HepG2 (cell line): ENCODE results near the gene OLFM2. TPM values are rescaled to one million over a fixed set of nuclear protein-coding genes. Genes with fewer than 3 reads are reported as not detected.
A peak's percentile ranks its signal among the peaks of the same experiment; 100 is the strongest.

Experiments used
- BATF2 ChIP-seq: sonication (generic); formaldehyde crosslinking; IDR thresholded peaks from 2 replicates; pipeline ENCODE4 v1.8.0; 2022; ENCODE audit warnings: mild to moderate bottlenecking, missing genetic modification reagents, moderate library complexity
- EHMT2 ChIP-seq: fragments of 200-600 bp; sonication (generic); IDR thresholded peaks from 2 replicates; pipeline ENCODE4 v1.7.0; 2017; ENCODE audit warnings: antibody characterized with exemption, low read depth, low read length, borderline replicate concordance
- HNF1A ChIP-seq, 2 experiments: sonication (generic) in 1 of 2; formaldehyde crosslinking in 1 of 2; IDR thresholded peaks; 2 replicates each; pipeline versions ENCODE4 v1.4.0 to v1.6.1; 2016 to 2020; ENCODE audit warnings: borderline replicate concordance in 1 of 2, low read depth in 1 of 2, mild to moderate bottlenecking in 1 of 2, missing genetic modification reagents in 1 of 2
- MEF2D ChIP-seq: sonication (generic); formaldehyde crosslinking; IDR thresholded peaks from 2 replicates; pipeline ENCODE4 v1.5.1; 2020; ENCODE audit warnings: mild to moderate bottlenecking, missing genetic modification reagents
- PCBP1 ChIP-seq: fragments of 200-400 bp; formaldehyde crosslinking; IDR thresholded peaks from 2 replicates; pipeline ENCODE4 v1.6.1; 2017; ENCODE audit warnings: mild to moderate bottlenecking, low read depth, low read length, borderline replicate concordance
- POLR2A ChIP-seq, 2 experiments: IDR thresholded peaks; 2 replicates each; pipeline ENCODE4 v1.6.1; 2011; ENCODE audit warnings: low read depth in 2 of 2, low read length in 2 of 2, mild to moderate bottlenecking in 1 of 2, moderate library complexity in 1 of 2; ENCODE audit not compliant: insufficient read depth in 1 of 2
- SP2 ChIP-seq: sonication (generic); formaldehyde crosslinking; IDR thresholded peaks from 2 replicates; pipeline ENCODE4 v1.5.1; 2020; ENCODE audit warnings: mild to moderate bottlenecking, missing genetic modification reagents
- TEAD2 ChIP-seq: sonication (generic); formaldehyde crosslinking; IDR thresholded peaks from 2 replicates; pipeline ENCODE4 v1.9.0; 2021; ENCODE audit warnings: missing genetic modification reagents
- ZBTB3 ChIP-seq: sonication (generic); formaldehyde crosslinking; IDR thresholded peaks from 2 replicates; pipeline ENCODE4 v1.4.0; 2020; ENCODE audit warnings: low read depth, mild to moderate bottlenecking, moderate library complexity, missing genetic modification reagents, borderline replicate concordance
- ZBTB43 ChIP-seq: sonication (generic); formaldehyde crosslinking; conservative IDR thresholded peaks from 2 replicates; pipeline ENCODE4 v1.4.0; 2020; ENCODE audit warnings: missing genetic modification reagents
- ZBTB8A ChIP-seq: sonication (generic); formaldehyde crosslinking; IDR thresholded peaks from 2 replicates; pipeline ENCODE4 v1.4.0; 2020; ENCODE audit warnings: mild to moderate bottlenecking, low read depth, missing genetic modification reagents, borderline replicate concordance
- ZFP1 ChIP-seq: IDR thresholded peaks from 2 replicates; pipeline ENCODE4 v1.6.1; 2016
- ZNF160 ChIP-seq: sonication (generic); formaldehyde crosslinking; IDR thresholded peaks from 2 replicates; pipeline ENCODE4 v1.8.0; 2022; ENCODE audit warnings: mild to moderate bottlenecking, inconsistent platforms, missing genetic modification reagents
- ZNF281 ChIP-seq: sonication (generic); formaldehyde crosslinking; IDR thresholded peaks from 2 replicates; pipeline ENCODE4 v1.4.0; 2020; ENCODE audit warnings: missing genetic modification reagents, borderline replicate concordance
- ZNF432 ChIP-seq: sonication (generic); formaldehyde crosslinking; IDR thresholded peaks from 2 replicates; pipeline ENCODE4 v1.5.0; 2020; ENCODE audit warnings: missing genetic modification reagents, mild to moderate bottlenecking, borderline replicate concordance
- ZNF670 ChIP-seq: sonication (generic); formaldehyde crosslinking; IDR thresholded peaks from 2 replicates; pipeline ENCODE4 v1.8.0; 2022; ENCODE audit warnings: mild to moderate bottlenecking, missing genetic modification reagents, borderline replicate concordance
- ZNF672 ChIP-seq: sonication (generic); formaldehyde crosslinking; IDR thresholded peaks from 2 replicates; pipeline ENCODE4 v1.8.1; 2022; ENCODE audit warnings: missing genetic modification reagents
- ZNF749 ChIP-seq: sonication (generic); formaldehyde crosslinking; IDR thresholded peaks from 2 replicates; pipeline ENCODE4 v1.8.0; 2022; ENCODE audit warnings: mild to moderate bottlenecking, missing genetic modification reagents, moderate library complexity, borderline replicate concordance
- ZNF780A ChIP-seq: sonication (generic); formaldehyde crosslinking; IDR thresholded peaks from 2 replicates; pipeline ENCODE4 v1.8.0; 2022; ENCODE audit warnings: mild to moderate bottlenecking, missing genetic modification reagents, moderate library complexity
- polyA plus RNA-seq, 8 experiments: library from polyadenylated mRNA; depleted of rRNA in 3 of 8; stranded (reverse) in 7 of 8; unstranded in 1 of 8; fragments of >200 nt; fragmentation: Illumina TruSeq in 4 of 8; extraction: Trizol in 4 of 8; gene quantifications; 2 replicates each; pipeline versions ENCODE4 v1.2.1 to v1.2.3, GENCODE V29; 2011 to 2016; ENCODE audit warnings: low read depth in 4 of 8, missing spikeins in 1 of 8, mixed read lengths in 1 of 8; ENCODE audit not compliant: insufficient read depth in 1 of 8
- total RNA-seq, 5 experiments: library from RNA; depleted of rRNA; stranded (reverse); fragments of >200 nt; fragmentation: Illumina TruSeq; extraction: Trizol; gene quantifications; 2 replicates each; pipeline ENCODE4 v1.2.3, GENCODE V29; 2016; ENCODE audit warnings: low read depth in 1 of 5

The OLFM2 gene
- total and polyA plus RNA-seq, 2 of the 13 experiments (the other 11 are each of a cell fraction or from before 2014, with no cell fraction given), result 0.20 to 0.51 TPM

- TF ChIP-seq ZNF432 (CRISPR knock-in tag), result no peak
- no peak for TF ChIP-seq ZBTB8A (CRISPR knock-in tag)
- TF ChIP-seq ZBTB43, result no peak
- TF ChIP-seq ZNF780A (CRISPR knock-in tag), result no peak
- TF ChIP-seq SP2, result peak; percentile 84
- no peak; the same call in none of the 2 replicates for TF ChIP-seq ZNF160 (CRISPR knock-in tag)
- no peak; the same call in 1 of the 2 replicates for TF ChIP-seq ZNF281
- TF ChIP-seq TEAD2 (CRISPR knock-in tag), result 0 out of 2 replicates have a peak, but pooled peaks have one; percentile 18
- TF ChIP-seq EHMT2, result no peak; the same call in 1 of the 2 replicates
- no peak for TF ChIP-seq HNF1A (IDR thresholded peaks at IDR 0.05; ENCODE audit: low read depth)
- no peak; the same call in 1 of the 2 replicates for TF ChIP-seq HNF1A (CRISPR knock-in tag; IDR thresholded peaks at IDR 0.05; ENCODE audit: borderline replicate concordance)
- TF ChIP-seq PCBP1, result 0 out of 2 replicates have a peak, but pooled peaks have one; percentile 66
- no peak for TF ChIP-seq ZNF749 (CRISPR knock-in tag)
- TF ChIP-seq POLR2A (IDR thresholded peaks at IDR 0.05; ENCODE audit: insufficient read depth in 1 of 2, low read depth in 2 of 2, low read length in 2 of 2), result peak; percentile 57 to 91
- peak; percentile 69; the same call in 1 of the 2 replicates for TF ChIP-seq ZNF670
- TF ChIP-seq ZNF672 (CRISPR knock-in tag), result no peak
- TF ChIP-seq BATF2 (CRISPR knock-in tag), result no peak
- no peak for TF ChIP-seq MEF2D (CRISPR knock-in tag)
- TF ChIP-seq ZFP1, result no peak
- no peak for TF ChIP-seq ZBTB3 (CRISPR knock-in tag)
Measured at GRCh38 chr19:9827289-9828238, 108.8 kb downstream of the OLFM2 start, which contains the start of gene UBL5 (continued).
